OCI-LY1 (cell line): ENCODE results near the gene ALKBH3.

Source experiments
- H2AFZ ChIP-seq: fragments of 200-600 bp; sonication (generic), shearing (Covaris generic); 2 replicates; pipeline ENCODE4 v1.6.0; 2014; ENCODE audit warnings: antibody characterized with exemption, mild to moderate bottlenecking, low read length
- H3F3A ChIP-seq: fragments of 200-600 bp; sonication (generic), shearing (Covaris generic); 2 replicates; pipeline ENCODE4 v1.6.0; 2014; ENCODE audit warnings: mild to moderate bottlenecking, antibody characterized with exemption, low read length, moderate library complexity; ENCODE audit not compliant: insufficient read depth
- H3K27ac ChIP-seq: fragments of 200-600 bp; sonication (generic); 2 replicates; pipeline ENCODE4 v1.5.1; 2014; ENCODE audit warnings: low read length, mixed run types, mild to moderate bottlenecking, low read depth; ENCODE audit not compliant: poor library complexity, severe bottlenecking
- H3K27me3 ChIP-seq: fragments of 200-600 bp; sonication (generic); 2 replicates; pipeline ENCODE4 v1.6.0; 2014; ENCODE audit warnings: antibody characterized with exemption, mild to moderate bottlenecking, low read length, moderate library complexity; ENCODE audit not compliant: insufficient read depth
- H3K36me3 ChIP-seq: fragments of 200-600 bp; sonication (generic); 2 replicates; pipeline ENCODE4 v1.6.1; 2014; ENCODE audit warnings: mild to moderate bottlenecking, antibody characterized with exemption, low read length, moderate library complexity, mixed read lengths; ENCODE audit not compliant: insufficient read depth
- H3K4me1 ChIP-seq: fragments of 200-600 bp; sonication (generic); 2 replicates; pipeline ENCODE4 v1.5.1; 2014; ENCODE audit warnings: mild to moderate bottlenecking, low read length, moderate library complexity; ENCODE audit not compliant: insufficient read depth, severe bottlenecking
- H3K4me2 ChIP-seq: fragments of 200-600 bp; sonication (generic), shearing (Covaris generic); 2 replicates; pipeline ENCODE4 v1.6.1; 2014; ENCODE audit warnings: low read length
- H3K4me3 ChIP-seq: fragments of 200-600 bp; sonication (generic); 2 replicates; pipeline ENCODE4 v1.5.1; 2014; ENCODE audit warnings: low read length, low read depth, mild to moderate bottlenecking, mixed read lengths; ENCODE audit not compliant: poor library complexity, severe bottlenecking
- H3K79me2 ChIP-seq: fragments of 200-600 bp; shearing (Covaris generic); 2 replicates; pipeline ENCODE4 v1.6.1; 2016; ENCODE audit warnings: mixed run types, low read length, mixed read lengths; ENCODE audit not compliant: insufficient read depth
- H3K9ac ChIP-seq: fragments of 200-600 bp; sonication (generic), shearing (Covaris generic); 2 replicates; pipeline ENCODE4 v1.6.1; 2014; ENCODE audit warnings: mild to moderate bottlenecking, low read length, mixed read lengths
- H3K9me2 ChIP-seq: fragments of 200-600 bp; sonication (generic), shearing (Covaris generic); 2 replicates; pipeline ENCODE4 v1.6.1; 2014; ENCODE audit warnings: low read depth, mild to moderate bottlenecking, low read length, mixed read lengths
- H3K9me3 ChIP-seq: fragments of 200-600 bp; shearing (Covaris generic); 2 replicates; pipeline ENCODE4 v1.6.1; 2014; ENCODE audit warnings: low read length, mixed read lengths
- H4K20me1 ChIP-seq: fragments of 200-600 bp; sonication (generic), shearing (Covaris generic); 2 replicates; pipeline ENCODE4 v1.6.0; 2016; ENCODE audit warnings: mild to moderate bottlenecking, low read length; ENCODE audit not compliant: insufficient read depth
- EZH2 ChIP-seq: fragments of 200-600 bp; sonication (generic), shearing (Covaris generic); IDR thresholded peaks from 2 replicates; pipeline ENCODE4 v1.8.0; 2017; ENCODE audit warnings: borderline replicate concordance, mixed run types, mild to moderate bottlenecking, antibody characterized with exemption, low read length, moderate library complexity, mixed read lengths
- TF ChIP-seq, protein P1 (sequence below): fragments of 200-600 bp; sonication (generic), shearing (Covaris generic); IDR thresholded peaks from 2 replicates; pipeline ENCODE4 v1.5.1; 2017; ENCODE audit warnings: mild to moderate bottlenecking, antibody characterized with exemption, low read length, moderate library complexity, mixed read lengths

Gene ALKBH3

DNA sequence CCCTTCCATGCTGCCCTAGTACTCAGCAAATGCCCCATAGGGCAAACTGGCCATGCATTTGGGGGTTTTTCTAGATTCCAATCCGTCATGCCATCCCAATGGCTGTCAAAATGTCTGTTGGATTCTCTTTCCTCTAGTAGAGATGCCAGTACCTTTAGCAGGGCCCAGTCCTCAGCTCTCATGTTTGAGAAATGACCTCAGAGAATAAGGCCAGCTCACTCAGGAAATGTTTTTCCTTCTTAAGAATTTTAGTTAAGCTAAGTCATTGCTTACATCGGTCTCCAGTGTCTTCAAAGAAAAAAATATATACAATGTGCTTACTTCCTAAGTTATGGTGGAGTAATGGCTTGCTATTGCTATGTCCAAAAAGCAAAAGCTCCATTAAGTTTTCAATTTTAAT lies 14.1 kb upstream of the ALKBH3 start:
- H3K9me3 ChIP-seq, result no peaks in the 10 kb centered on the region
- no peak overlapping the region for H3K27ac ChIP-seq
- no peaks in the 10 kb centered on the region for H3K4me1 ChIP-seq
- H3F3A ChIP-seq, result no peaks in the 10 kb centered on the region
- H3K9ac ChIP-seq, result no peak overlapping the region
- H3K79me2 ChIP-seq, result no peaks in the 10 kb centered on the region
- H3K27me3 ChIP-seq, result no peaks in the 10 kb centered on the region
- no peak overlapping the region for H3K4me3 ChIP-seq
- TF ChIP-seq, protein P1, sequence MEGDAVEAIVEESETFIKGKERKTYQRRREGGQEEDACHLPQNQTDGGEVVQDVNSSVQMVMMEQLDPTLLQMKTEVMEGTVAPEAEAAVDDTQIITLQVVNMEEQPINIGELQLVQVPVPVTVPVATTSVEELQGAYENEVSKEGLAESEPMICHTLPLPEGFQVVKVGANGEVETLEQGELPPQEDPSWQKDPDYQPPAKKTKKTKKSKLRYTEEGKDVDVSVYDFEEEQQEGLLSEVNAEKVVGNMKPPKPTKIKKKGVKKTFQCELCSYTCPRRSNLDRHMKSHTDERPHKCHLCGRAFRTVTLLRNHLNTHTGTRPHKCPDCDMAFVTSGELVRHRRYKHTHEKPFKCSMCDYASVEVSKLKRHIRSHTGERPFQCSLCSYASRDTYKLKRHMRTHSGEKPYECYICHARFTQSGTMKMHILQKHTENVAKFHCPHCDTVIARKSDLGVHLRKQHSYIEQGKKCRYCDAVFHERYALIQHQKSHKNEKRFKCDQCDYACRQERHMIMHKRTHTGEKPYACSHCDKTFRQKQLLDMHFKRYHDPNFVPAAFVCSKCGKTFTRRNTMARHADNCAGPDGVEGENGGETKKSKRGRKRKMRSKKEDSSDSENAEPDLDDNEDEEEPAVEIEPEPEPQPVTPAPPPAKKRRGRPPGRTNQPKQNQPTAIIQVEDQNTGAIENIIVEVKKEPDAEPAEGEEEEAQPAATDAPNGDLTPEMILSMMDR, result no peak
- TF ChIP-seq EZH2, result no peak
- H4K20me1 ChIP-seq, result no peaks in the 10 kb centered on the region
- H3K4me2 ChIP-seq, result no peak overlapping the region
- H3K36me3 ChIP-seq, result no peaks in the 10 kb centered on the region
- no peaks in the 10 kb centered on the region for H3K9me2 ChIP-seq
- no peak overlapping the region for H2AFZ ChIP-seq

GRCh38 chr11:43866969-43867368 lies 13.7 kb upstream of the ALKBH3 start:
- Histone ChIP-seq H3K4me3 (no peak overlapping the region), H3K4me1 (no peaks in the 10 kb centered on the region), H3K9ac (no peak overlapping the region), H3K36me3 (no peaks in the 10 kb centered on the region), H2AFZ (no peak overlapping the region), H3K27ac (no peak overlapping the region), H3K27me3 (no peaks in the 10 kb centered on the region), H3K79me2 (no peaks in the 10 kb centered on the region), H3F3A (no peaks in the 10 kb centered on the region), H4K20me1 (no peaks in the 10 kb centered on the region), H3K4me2 (no peak overlapping the region), H3K9me3 (no peaks in the 10 kb centered on the region), H3K9me2 (no peaks in the 10 kb centered on the region)
- TF ChIP-seq EZH2, result no peak
- TF ChIP-seq, protein P1, result no peak

GRCh38 chr11:43868852-43869567 lies 11.6 kb upstream of the ALKBH3 start:
- Histone ChIP-seq H3K27me3 (no peaks in the 10 kb centered on the region), H3K4me1 (no peaks in the 10 kb centered on the region), H3K9me2 (no peaks in the 10 kb centered on the region), H3K79me2 (no peaks in the 10 kb centered on the region), H3K4me2 (no peak overlapping the region), H3K36me3 (no peaks in the 10 kb centered on the region), H3F3A (no peaks in the 10 kb centered on the region), H3K9me3 (no peaks in the 10 kb centered on the region), H2AFZ (no peak overlapping the region), H4K20me1 (no peaks in the 10 kb centered on the region), H3K4me3 (no peak overlapping the region), H3K27ac (no peak overlapping the region), H3K9ac (no peak overlapping the region)
- TF ChIP-seq, protein P1, result no peak
